NOMO-1 (cell line): ENCODE measurements around the gene TLR3.
"Not testable (repeated sequence)": the region's sequence is repeated elsewhere in the genome, so short reads cannot be mapped to it uniquely, and the experiment has no call there.

Experiments used
- DNase-seq, 2 experiments: peaks; one replicate each; lab custom pipeline; 2025; ENCODE audit not compliant: unreplicated experiment in 2 of 2; lab: John Stamatoyannopoulos, UW

TLR3 gene

DNA sequence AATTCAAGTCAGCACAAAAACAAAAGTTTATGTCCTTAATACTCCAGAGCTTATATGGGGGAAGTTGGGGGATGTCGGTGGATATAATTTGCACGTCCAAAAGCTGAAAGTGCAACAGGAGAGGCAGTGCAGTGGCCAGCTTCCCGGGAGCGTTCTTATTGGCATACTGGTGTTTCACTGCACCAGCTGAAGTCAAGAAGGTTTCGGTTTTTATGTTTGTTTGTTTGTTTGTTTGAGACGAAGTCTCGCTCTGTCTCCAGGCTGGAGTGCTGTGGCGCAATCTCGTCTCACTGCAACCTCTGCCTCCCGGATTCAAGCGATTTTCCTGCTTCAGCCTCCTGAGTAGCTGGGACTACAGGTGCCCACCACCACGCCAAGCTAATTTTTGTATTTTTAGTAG lies 28.6 kb upstream of the TLR3 start:
- no peak for DNase-seq

GRCh38 chr4:186047501-186047900 lies 21.5 kb upstream of the TLR3 start:
- DNase-seq: not testable (repeated sequence)

- DNase-seq: not testable (repeated sequence)
Measured at GRCh38 chr4:186050135-186050534, 18.8 kb upstream of the TLR3 start.

GRCh38 chr4:186051096-186051495 lies 17.9 kb upstream of the TLR3 start:
- DNase-seq: no peak

- DNase-seq: peak; percentile 28 to 44
Measured at GRCh38 chr4:186058253-186058979, 10.5 kb upstream of the TLR3 start.

GRCh38 chr4:186058980-186059316 lies 10.0 kb upstream of the TLR3 start:
- no peak for DNase-seq

- DNase-seq: peak in 1 of 2 experiments; percentile 37
Measured at GRCh38 chr4:186061921-186062320, 7.0 kb upstream of the TLR3 start.

DNA sequence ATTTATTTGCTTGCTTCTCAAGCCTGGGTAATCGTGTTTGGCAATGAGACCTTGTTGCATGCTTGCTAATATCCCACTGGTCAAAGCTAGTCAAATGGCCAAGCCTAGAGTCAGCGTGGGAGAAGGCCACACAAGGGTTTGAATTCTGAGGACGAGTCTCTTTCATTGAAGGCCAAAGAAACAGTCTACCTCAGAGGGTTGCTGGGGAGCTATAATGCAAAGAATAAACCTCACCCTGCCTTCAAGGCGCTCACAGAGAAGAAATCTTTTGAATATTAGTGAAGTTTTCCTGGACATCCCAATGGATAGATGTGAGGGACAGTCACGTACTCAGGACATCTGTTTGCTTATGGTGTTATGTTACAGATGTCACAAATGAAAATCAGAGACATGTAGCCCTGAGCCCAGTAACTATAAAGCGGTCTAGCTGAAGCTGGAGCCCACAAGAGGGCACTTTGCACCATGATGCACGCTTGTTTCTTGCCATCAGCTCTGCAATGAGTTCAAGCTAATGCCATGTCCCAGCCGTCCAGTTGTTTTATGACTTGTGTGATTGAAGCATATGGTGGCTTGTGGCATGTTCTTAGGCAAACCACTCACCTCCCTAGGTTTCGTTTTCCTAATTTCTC lies 1.1 kb upstream of the TLR3 start:
- peak; percentile 19 to 51 for DNase-seq

DNA sequence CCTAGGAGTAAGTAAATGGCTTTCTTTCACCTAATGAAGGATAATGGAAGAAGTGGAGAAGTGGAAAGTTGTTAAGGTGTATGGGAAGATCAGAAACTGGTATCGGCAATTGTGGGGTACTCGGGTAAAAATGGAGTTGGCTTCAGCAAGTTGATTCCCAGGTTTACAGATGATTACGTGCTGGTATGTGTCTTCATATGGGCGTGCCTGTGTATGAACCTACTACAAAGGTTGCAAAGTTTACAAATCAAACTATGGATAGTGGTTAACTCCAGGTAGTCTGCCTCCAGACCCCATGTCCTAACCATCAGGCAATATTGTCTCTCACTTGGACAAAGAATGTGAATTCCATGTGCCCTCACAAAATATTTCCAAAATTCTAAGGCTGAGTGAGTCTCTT lies 773 bp downstream of the TLR3 start:
- DNase-seq: no peak

DNA sequence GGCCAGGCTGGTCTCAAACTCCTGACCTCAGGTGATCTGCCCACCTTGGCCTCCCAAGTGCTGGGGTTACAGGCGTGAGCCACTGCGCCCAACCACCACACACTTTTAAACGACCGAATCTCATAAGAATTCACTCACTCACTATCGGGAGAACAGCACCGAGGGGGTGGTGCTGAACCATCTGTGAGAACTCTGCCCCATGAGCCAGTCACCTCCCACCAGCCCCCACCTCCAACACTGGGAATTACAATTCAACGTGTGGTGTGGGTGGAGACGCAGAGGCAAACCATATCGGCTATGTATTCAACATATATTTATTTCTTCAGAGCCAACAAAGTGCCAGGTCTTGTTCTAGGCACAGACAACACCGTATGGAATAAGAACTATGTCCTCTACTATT lies 3.6 kb downstream of the TLR3 start:
- no peak for DNase-seq

GRCh38 chr4:186074189-186074588 lies 5.2 kb downstream of the TLR3 start:
- DNase-seq: no peak

DNA sequence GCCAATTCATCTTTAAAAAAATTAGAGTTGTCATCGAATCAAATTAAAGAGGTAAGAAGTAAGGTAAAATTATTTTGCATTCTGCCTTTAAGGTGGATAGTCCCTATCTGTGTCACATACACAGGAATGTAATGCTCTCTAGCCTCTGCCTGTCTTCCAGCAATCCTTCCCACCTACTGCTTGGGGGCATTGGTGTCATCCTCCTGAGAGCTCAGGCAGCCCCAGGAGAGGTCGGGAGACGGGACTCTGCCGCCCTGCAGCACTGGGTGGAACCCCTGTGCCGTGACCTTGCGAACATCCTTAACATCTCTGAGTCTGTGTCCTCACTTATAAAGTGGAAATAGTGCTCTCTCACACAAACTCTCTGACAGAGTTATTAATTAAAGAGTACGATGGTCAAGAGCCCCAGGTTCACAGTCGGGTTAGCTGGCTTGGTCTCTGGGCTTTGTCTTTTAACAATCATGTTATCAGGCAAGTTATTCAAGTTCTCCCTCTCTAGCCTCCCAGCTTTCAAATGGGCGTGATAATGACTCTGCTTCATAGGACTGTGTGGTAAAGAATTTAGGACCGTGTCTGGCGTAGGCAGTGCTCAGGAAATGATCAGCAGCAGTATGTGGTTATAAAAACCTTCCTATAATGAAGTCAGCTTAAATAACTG lies 10.2 kb downstream of the TLR3 start:
- DNase-seq: no peak

DNA sequence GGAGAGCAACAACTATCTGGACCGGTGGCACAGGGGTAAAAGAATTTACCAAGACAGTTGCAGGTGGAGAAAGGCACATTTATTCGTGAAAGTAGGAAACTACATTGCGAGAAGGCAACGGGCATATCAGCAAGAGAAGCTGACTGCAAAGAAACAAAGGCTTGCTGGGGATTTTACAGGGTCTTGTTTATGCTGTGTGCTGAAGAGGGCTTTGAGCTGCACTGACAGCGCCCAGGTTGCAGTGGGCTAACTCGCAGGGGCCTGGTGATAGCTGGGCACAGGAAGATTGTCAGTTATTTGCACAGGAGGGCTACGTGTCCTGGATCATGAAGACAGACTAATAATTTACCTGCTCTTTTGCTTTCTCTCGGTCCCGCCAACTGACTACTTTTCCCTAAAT lies 10.7 kb downstream of the TLR3 start:
- DNase-seq: no peak

GRCh38 chr4:186081202-186081807 lies 12.3 kb downstream of the TLR3 start:
- no peak for DNase-seq

DNA sequence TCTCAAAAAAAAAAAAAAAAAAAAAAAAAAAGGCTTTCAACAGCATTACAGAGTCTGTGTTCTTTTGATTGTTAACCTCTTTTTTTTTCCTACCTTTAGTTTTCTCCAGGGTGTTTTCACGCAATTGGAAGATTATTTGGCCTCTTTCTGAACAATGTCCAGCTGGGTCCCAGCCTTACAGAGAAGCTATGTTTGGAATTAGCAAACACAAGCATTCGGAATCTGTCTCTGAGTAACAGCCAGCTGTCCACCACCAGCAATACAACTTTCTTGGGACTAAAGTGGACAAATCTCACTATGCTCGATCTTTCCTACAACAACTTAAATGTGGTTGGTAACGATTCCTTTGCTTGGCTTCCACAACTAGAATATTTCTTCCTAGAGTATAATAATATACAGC lies 13.3 kb downstream of the TLR3 start:
- no peak for DNase-seq

DNA sequence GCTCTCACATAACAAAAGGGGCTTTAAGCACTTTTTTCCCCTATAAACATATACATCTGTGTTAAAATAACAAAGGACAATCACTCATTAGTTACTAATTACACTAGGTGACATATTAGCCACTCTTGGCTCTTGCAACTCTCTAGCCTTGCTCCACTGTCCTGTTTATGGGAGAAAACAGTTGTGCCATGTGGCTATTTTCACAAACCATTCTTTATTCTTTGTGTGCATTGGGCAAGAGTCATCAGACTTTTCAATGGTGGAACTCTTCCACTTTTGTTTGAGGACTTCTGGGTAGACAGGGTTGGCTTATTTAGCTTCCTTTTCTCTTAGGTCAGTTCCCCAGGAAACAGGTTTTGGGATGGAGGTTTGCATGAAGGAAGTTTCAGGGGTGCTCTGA lies 19.6 kb downstream of the TLR3 start:
- no peak for DNase-seq

DNA sequence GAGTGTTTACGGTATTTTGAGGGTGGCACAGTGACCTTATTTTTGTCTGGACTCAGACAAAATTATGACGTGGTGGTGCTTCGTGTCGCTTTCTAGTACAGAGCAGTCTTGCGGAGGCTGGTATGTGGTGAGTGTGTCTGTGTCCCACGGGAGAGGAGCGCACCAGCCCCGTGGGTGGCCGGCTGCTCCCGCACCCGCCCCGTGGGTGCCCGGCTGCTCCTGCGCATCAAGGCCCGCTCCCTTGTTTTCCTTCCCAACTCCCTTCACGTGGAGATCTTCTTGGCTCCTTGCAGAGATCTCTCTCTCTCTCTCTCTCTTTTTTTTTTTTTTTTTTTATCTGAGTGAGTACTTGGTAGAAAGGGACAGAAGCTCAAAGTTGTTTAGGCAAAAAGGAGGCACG lies 23.3 kb downstream of the TLR3 start:
- DNase-seq: no peak

DNA sequence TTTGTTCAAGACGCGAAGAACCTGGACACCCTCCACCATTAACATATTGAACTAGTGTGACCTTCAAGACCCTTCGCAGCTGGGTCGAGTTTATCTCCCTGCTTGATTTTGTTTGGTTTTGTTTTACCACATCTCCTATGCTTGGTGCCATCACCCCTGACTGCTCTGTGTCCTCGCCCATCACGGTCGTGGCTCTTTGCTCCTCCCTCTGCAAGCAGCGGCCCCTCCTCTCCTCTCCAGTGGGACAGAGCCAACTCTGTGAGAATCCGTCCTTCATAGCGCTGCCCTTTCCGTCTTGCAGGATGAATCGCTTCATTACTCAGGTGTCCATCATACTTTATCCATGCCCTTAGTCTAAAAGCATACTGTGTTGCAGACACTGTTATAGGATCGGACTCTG lies 26.4 kb downstream of the TLR3 start:
- DNase-seq: no peak

DNA sequence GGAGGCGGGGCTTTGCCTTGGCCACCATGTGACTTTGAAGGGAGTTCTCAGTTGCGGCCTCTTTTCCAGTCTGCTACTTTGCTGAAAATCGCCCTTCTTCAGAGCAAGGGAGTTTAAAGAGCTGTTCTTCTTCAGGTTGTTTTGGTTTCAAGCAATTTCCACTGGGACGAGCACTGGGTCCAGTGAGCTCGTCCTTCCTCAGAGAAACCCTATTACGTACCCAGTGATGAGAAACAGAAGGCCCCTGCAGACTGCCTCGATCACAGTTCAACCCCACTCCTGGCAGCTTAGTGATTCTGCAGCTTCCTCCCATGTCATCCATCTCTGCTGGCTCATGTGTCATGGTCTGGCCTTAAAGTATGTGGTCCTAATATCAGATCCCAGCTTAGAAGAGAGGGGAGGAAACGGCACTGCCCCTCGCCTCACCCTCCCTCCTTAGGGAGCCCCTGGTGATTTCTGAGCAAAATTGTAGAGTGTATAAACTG lies 27.8 kb downstream of the TLR3 start:
- DNase-seq: no peak

DNA sequence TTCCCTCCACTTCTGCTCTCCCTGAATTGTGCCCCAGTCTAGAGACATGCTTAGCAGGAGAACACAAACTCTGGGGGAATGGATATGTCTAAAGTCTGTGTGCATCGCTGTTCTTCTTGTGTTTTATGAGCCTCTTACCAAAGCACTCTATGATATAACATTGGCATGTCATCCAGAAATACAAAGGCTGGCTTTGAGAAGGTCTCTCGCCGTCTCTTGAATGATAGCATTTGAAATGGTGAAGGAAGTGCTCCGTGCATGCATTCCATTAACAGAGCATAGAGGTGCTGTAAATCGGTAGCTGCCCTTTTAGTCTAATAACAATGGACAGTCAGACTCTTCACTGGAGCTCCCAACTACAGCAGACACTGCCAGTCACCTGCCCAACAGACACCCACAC lies 28.4 kb downstream of the TLR3 start:
- DNase-seq: no peak

GRCh38 chr4:186102931-186103330 lies 34.0 kb downstream of the TLR3 start:
- DNase-seq: no peak
